NCI-H524 treated with DMSO at 0.1 percent for 48 hours (cell line): Measurements from ENCODE around the gene NOL3.
"Not testable (repeated sequence)": the region's sequence is repeated elsewhere in the genome, so short reads cannot be mapped to it uniquely, and the experiment has no call there.

Source experiments
- DNase-seq: peaks from one replicate; lab custom pipeline; 2025; lab: John Stamatoyannopoulos, UW

Gene NOL3

GRCh38 chr16:67170168-67170948, at the start of gene NOL3:
Gene NOL3 (plus strand): TSS chr16:67170538.
- peak; percentile 29 for DNase-seq

DNA sequence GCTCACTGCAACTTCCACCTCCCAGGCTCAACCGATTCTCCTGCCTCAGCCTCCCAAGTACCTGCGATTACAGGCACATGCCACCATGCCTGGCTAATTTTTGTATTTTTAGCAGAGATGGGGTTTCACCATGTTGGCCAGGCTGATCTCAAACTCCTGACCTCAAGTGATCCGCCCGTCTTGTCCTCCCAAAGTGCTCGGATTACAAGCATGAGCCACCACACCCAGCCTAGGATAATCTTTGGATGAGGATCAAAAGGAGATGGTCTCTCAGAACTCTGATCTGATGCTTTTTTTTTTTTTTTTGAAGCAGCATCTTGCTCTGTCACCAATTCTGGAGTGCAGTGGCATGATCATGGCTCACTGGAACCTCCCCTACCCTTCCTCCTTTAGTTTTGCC, 47.5 kb upstream of the NOL3 start:
- DNase-seq, result not testable (repeated sequence)

DNA sequence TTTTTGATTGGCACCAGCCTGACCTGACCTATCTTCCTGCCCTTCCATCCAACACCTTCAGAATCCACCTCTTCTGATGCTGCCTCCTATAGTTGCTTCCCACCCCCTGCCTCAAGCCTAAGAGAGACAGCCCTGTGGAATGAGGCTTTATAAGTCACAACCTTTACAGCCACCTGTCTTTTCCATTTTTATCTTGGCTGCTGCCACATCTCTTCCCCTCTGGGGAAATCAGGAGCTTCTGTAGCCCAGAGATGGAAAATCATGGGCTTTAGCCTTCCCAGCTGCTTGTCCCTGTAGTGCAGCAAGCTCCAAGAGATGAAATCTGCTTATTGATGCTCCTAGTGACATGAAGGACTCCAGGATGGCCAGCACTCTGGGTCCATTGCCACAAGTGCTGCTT, 41.9 kb upstream of the NOL3 start:
- DNase-seq, result no peak

DNA sequence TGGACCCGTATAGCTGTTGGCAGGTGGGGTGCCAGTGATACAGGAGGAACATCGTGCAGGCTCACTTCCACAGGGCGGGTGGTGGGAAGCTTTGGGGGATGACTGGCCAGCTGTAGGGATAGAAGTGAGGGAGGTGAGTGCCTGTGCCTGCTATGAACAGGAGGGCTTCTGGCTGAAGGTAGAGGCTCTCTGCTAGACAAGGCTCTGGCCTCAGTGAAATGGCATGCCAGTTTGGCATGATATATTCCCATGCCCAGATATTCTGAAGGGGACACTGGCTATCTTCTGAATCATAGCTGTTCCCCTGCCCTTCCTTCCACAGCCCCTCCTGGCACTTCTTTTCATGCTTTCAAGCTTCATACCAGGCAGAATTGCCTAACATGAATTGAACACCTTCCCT, 41.5 kb upstream of the NOL3 start:
- no peak for DNase-seq

- no peak for DNase-seq
Measured at GRCh38 chr16:67129422-67129821, 40.9 kb upstream of the NOL3 start.

- DNase-seq, result no peak
Measured at GRCh38 chr16:67137605-67138004, 32.7 kb upstream of the NOL3 start.

- no peak for DNase-seq
Measured at GRCh38 chr16:67141391-67141790, 28.9 kb upstream of the NOL3 start.

GRCh38 chr16:67142342-67142741, 28.0 kb upstream of the NOL3 start:
- DNase-seq, result no peak

DNA sequence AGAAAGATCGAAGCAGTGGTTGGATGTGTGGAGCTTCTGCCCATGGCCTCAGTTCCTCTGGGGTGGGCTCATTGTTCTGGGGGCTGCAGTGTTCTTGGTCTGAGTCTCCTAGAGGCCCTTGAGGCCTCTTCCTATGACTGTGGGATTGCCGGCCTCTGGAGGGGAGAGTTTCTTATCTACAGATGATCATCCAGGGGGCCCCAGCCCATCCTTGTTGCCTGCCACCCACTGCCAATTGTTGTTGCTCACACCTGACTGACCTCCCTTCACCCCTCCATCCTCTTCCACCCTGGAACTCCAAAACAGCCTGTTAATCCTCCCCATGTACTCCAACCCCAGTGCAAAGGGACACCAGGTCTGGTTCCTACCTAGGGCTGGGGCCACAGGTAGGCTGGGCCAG, 25.4 kb upstream of the NOL3 start:
- DNase-seq, result no peak

DNA sequence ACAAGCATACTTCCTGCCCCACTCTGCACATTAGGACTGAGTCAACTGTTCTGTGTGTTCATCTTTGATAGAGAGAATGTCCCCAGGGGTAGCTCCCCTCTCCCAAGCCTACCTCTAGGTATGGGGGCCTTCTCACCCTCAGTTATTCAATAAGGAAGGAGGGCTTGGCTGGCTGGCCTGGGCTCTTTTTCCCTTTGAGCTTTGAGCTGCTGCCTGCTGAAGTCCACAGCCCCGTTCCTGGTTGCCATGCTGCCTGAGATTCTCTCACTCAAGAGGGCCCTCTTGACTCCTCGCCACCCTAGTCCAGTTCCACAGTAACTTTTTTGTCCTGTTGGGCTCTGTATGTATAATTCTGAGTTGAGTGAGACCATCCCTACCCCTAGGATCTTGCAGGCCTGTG, 24.6 kb upstream of the NOL3 start:
- no peak for DNase-seq

DNA sequence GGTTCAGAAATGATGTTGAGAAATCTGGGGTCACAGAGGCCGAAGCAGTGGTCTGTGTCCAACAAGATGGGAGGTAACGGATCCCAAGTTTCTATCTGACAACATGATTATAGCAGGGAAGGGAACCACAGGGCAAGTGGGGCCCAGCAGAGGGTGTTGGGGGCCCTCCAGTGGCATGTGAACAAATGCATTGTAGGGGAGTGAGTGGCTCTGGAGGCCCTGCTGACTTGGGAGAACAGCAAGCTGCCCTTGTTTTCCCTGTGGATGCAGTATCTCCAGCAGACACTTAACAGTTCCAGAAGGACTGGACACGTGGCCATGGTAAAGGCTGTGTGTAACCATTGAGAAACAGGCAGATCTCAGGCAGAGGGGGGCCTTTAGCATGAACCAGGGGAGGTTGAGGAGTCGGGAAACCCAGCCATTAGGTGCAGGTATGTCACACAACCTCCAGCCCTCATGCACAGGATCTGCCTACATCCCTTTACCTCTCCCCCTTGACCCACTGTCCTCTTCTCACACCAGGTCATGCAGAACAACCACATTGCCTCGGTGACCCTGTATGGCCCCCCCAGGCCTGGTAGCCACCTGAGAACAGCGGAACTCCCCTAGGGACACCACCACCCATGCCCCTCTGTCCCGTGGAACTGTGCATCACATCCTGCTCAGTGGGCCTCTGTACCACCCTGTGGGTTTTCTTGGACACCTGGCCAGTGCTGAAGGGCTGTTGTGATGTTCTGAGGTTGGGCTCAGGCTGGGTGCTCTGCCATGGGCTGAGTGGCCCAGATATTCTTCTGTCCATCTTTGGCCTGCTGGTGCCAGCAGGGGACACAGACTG, 23.6 kb upstream of the NOL3 start:
- no peak for DNase-seq

- no peak for DNase-seq
Measured at GRCh38 chr16:67147437-67148140, 22.7 kb upstream of the NOL3 start.

DNA sequence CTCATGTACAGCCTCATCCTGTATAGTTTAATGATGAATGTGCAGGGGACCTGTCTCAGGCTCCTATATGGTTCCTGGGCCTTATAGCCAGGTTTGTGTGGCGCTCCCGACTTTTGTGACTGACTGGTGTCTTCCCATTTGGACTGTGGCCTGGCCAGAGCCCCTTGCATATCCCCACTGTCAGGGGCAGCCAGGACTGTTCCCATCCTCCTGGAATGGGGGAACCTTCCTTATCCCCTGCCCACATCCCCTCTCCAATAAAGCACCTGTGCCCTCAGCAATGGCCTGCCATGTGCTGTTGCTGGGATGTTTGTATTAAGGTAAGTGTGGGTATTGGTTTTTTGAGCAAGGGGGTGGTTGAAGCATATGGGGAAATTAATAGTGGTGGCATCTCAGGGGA, 22.1 kb upstream of the NOL3 start:
- DNase-seq, result no peak

GRCh38 chr16:67148656-67149275, 21.6 kb upstream of the NOL3 start:
- no peak for DNase-seq

DNA sequence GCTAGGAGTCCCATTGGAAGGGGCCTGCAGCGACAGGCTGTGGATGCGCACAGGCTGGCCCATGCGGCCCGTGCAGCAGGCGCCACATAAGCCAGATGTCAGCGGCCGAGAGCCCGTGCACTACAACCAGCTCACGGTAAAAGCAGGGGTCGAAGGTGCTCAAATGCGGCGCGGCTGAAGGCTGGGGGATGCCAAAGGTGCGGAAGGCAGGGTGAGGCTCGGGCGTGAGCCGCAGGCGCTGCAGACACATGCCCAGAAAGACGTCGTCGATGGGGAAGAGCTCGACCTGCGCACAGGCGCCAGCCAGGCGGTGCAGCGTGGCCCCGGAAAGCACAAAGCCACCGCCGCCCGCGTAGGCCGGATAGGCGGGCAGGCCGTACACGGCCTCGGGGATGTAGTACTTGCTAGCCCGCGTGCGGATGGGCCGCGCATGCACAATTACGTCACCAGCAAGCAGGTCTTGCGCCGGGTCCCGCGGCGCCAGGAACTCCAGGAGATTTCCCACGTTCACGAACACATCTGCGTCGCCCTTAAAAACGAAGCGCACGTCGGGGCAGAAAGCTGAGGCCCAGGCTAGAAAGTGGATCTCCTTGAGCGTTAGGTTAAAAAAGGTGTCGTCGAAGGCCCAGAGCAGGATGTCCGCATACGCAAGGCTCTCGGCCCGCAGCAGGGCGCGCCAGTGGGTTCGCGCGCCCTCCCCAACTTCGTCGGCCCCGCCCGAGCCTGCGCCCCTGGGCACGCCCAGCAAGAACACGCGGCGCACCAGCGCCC, 20.9 kb upstream of the NOL3 start:
- DNase-seq, result no peak

- DNase-seq, result no peak
Measured at GRCh38 chr16:67150047-67150832, 20.1 kb upstream of the NOL3 start.

DNA sequence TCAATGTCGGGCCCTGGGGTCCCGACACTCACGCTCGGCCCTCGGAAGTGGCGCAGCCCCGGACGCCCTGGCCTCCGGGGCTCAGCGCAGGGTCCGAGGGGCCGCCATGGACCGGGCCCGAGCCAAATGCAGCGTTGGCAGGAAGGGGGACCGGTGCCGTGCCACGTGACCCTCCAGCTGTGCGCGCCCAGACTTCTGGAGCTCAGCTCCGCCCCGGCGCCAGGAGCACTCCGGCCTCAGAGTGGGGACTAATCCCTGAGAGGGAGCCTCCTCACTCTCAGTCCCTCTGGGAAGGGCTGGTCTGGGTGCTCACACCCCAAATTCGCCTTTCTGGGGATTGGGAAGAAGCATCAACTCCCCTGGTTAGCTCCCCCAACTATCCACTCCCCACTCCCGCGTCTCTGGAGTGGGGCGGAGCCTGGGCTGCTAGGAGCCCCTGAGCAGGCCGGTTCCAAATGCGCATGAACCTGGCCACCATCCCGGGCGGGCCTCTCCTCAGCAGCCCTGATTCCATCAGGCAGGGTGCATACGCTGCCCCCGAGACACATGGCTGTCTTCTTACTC, 19.4 kb upstream of the NOL3 start, which contains the start of gene B3GNT9:
Gene B3GNT9 (minus strand): TSS at position 166 of the 564 bp plus-strand sequence. CDS start 513 bp downstream, outside the sequence.
- DNase-seq, result no peak

GRCh38 chr16:67151431-67152097, 18.8 kb upstream of the NOL3 start:
- DNase-seq, result no peak

GRCh38 chr16:67154578-67155294, 15.6 kb upstream of the NOL3 start:
- DNase-seq, result no peak
